Fibroblast of villous mesenchyme (primary cell): ENCODE data around the gene ADCY10. TPM values are rescaled to one million over a fixed set of nuclear protein-coding genes. Genes with fewer than 3 reads are reported as not detected.

Source experiments
- DNase-seq: peaks from one replicate; pipeline ENCODE4 v3.0.0-alpha.2; 2010; ENCODE audit warnings: low read depth
- H3K4me3 ChIP-seq: 2 replicates; pipeline ENCODE4 v1.5.1; 2011; ENCODE audit warnings: low read depth, mild to moderate bottlenecking, low read length
- CTCF ChIP-seq: IDR thresholded peaks from 2 replicates; pipeline ENCODE4 v1.5.1; 2012; ENCODE audit warnings: low read depth, mild to moderate bottlenecking, low read length; ENCODE audit not compliant: insufficient read depth
- total RNA-seq: library from RNA; depleted of rRNA; stranded (reverse); fragments of >200 nt; gene quantifications from 2 replicates; pipeline ENCODE4 v1.2.3, GENCODE V29; 2012

ADCY10 gene
- under 0.01 TPM in 1 of 2 replicates, not detected in the other for total RNA-seq

GRCh38 chr1:167913895-167914496 is at the start of gene ADCY10:
ADCY10 (minus strand) TSS chr1:167914134; CDS start chr1:167905140, 8,994 bp downstream.
- H3K4me3 ChIP-seq, result no peak within 1 kb of the TSS
- no peak for TF ChIP-seq CTCF
- DNase-seq, result no peak

- H3K4me3 ChIP-seq, result no peak overlapping the region
- DNase-seq, result peak; percentile 7
- no peak for TF ChIP-seq CTCF
Observed at GRCh38 chr1:167957710-167958109, 43.8 kb upstream of the ADCY10 start.

GRCh38 chr1:167955915-167956314 is 42.0 kb upstream of the ADCY10 start:
- H3K4me3 ChIP-seq, result no peak overlapping the region
- DNase-seq, result no peak
- no peak for TF ChIP-seq CTCF

GRCh38 chr1:167950569-167950968 is 36.6 kb upstream of the ADCY10 start:
- DNase-seq, result peak; percentile 4
- no peak for TF ChIP-seq CTCF
- no peak overlapping the region for H3K4me3 ChIP-seq

- DNase-seq, result peak; percentile 75
- TF ChIP-seq CTCF, result no peak
- no peak overlapping the region for H3K4me3 ChIP-seq
Observed at GRCh38 chr1:167949785-167950184, 35.9 kb upstream of the ADCY10 start.

GRCh38 chr1:167947733-167948132 is 33.8 kb upstream of the ADCY10 start:
- no peak for TF ChIP-seq CTCF
- no peak overlapping the region for H3K4me3 ChIP-seq
- DNase-seq, result no peak

- H3K4me3 ChIP-seq, result no peak overlapping the region
- peak; percentile 45 for DNase-seq
- no peak for TF ChIP-seq CTCF
Observed at GRCh38 chr1:167943541-167943940, 29.6 kb upstream of the ADCY10 start.
